GM13977 (cell line): ENCODE results near the gene LRMDA.

Experiments used
- DNase-seq: peaks from one replicate; pipeline ENCODE4 v3.0.0; 2012; ENCODE audit warnings: low spot score
- CTCF ChIP-seq: IDR thresholded peaks from 2 replicates; pipeline ENCODE4 v1.5.1; 2012; ENCODE audit warnings: mild to moderate bottlenecking, control low read depth; ENCODE audit not compliant: insufficient read depth; ENCODE audit errors: extremely low read depth, missing control alignments
- in situ Hi-C: fragments of 300-500 bp; cut with MboI; formaldehyde crosslinking; loops from one replicate; pipeline ENCODE4 v1.12.0; 2022; ENCODE audit warnings: low sequenced_read_pairs, low pct_unique_long_range_greater_than_20kb, mixed read lengths, inconsistent platforms; ENCODE audit not compliant: unreplicated experiment

The LRMDA gene

GRCh38 chr10:75703191-75703854 is 271.9 kb downstream of the LRMDA start:
- no peak for TF ChIP-seq CTCF
- no peak for DNase-seq
- in situ Hi-C loops = no loop called here

GRCh38 chr10:75705426-75705825 is 274.0 kb downstream of the LRMDA start:
- in situ Hi-C loops = no loop called here
- TF ChIP-seq CTCF = no peak
- no peak for DNase-seq

GRCh38 chr10:75707080-75707840 is 275.8 kb downstream of the LRMDA start:
- DNase-seq = no peak
- no peak for TF ChIP-seq CTCF
- in situ Hi-C loops = no loop called here

GRCh38 chr10:75708060-75708459 is 276.6 kb downstream of the LRMDA start:
- TF ChIP-seq CTCF = no peak
- DNase-seq = no peak
- in situ Hi-C loops = no loop called here

GRCh38 chr10:75709245-75709644 is 277.8 kb downstream of the LRMDA start:
- TF ChIP-seq CTCF = no peak
- in situ Hi-C loops = no loop called here
- DNase-seq = no peak

- in situ Hi-C loops = no loop called here
- no peak for TF ChIP-seq CTCF
- DNase-seq = no peak
Observed at GRCh38 chr10:75709811-75710210, 278.4 kb downstream of the LRMDA start.
